ENCODE measurements around the gene OAS1.

- TF ChIP-seq CTCF (IDR thresholded peaks at IDR 0.05) (no peak), EZH2 (IDR thresholded peaks at IDR 0.05; ENCODE audit: borderline replicate concordance, insufficient read depth, low read depth, low read length, poor library complexity, severe bottlenecking) (no peak)
Measured at GRCh38 chr12:112878488-112878887, 28.3 kb upstream of the OAS1 start.
